Aorta (tissue), 5 donors: ENCODE results near the gene PHKA1. TPM values are rescaled to one million over a fixed set of nuclear protein-coding genes. Genes with fewer than 3 reads are reported as not detected.

Source experiments
- ATAC-seq: fragments of 200-7000 bp; cut with Tn5 transposase; one replicate; pipeline ENCODE4 v1.9.1; 2022; ENCODE audit warnings: moderate library complexity; ENCODE audit not compliant: low FRiP score
- DNase-seq, 2 donors: peaks; one replicate each; pipeline ENCODE4 v3.0.0-alpha.2; 2020
- H3K27ac ChIP-seq, 2 donors: one replicate each; pipeline ENCODE4 v1.5.1; 2013; ENCODE audit warnings: low read length in 2 of 2, mild to moderate bottlenecking in 2 of 2, moderate library complexity in 2 of 2, control low read depth in 1 of 2, inconsistent platforms in 1 of 2, low read depth in 1 of 2
- H3K27me3 ChIP-seq, 2 donors: one replicate each; pipeline ENCODE4 v1.6.1; 2013; ENCODE audit warnings: control low read depth in 1 of 2, low read length in 1 of 2, mild to moderate bottlenecking in 1 of 2, moderate library complexity in 1 of 2; ENCODE audit not compliant: insufficient read depth in 2 of 2, control insufficient read depth in 1 of 2
- H3K36me3 ChIP-seq, 2 donors: one replicate each; pipeline ENCODE4 v1.6.1; 2013; ENCODE audit warnings: control low read depth in 1 of 2, low read length in 1 of 2, mild to moderate bottlenecking in 1 of 2; ENCODE audit not compliant: insufficient read depth in 2 of 2, control insufficient read depth in 1 of 2
- H3K4me1 ChIP-seq, 2 donors: one replicate each; pipeline ENCODE4 v1.6.1; 2013; ENCODE audit warnings: low read length in 2 of 2, control low read depth in 1 of 2, mild to moderate bottlenecking in 1 of 2, moderate library complexity in 1 of 2; ENCODE audit not compliant: insufficient read depth in 2 of 2, control insufficient read depth in 1 of 2
- H3K4me3 ChIP-seq, 2 donors: one replicate each; pipeline ENCODE4 v1.5.1; 2013; ENCODE audit warnings: low read length in 2 of 2, control low read depth in 1 of 2, mild to moderate bottlenecking in 1 of 2
- H3K9me3 ChIP-seq: one replicate; pipeline ENCODE4 v1.6.1; 2013; ENCODE audit warnings: mild to moderate bottlenecking, low read length; ENCODE audit not compliant: control insufficient read depth
- WGBS, 2 donors: extraction: QIAGEN DNeasy Blood & Tissue Kit; methylation state at CpG; one replicate each; pipeline ENCODE4 v1.1.7; 2013; 5-methylcytosine and 5-hydroxymethylcytosine counted together
- intact Hi-C, 2 donors: fragments of 100-400 bp; cut with DNase I; formaldehyde crosslinking; loops; one replicate each; pipeline versions ENCODE4 v1.14.2 to v1.15.0; 2022
- polyA plus RNA-seq, 2 donors: library from polyadenylated mRNA; stranded (reverse); fragments of 200-250 nt; gene quantifications; one replicate each; pipeline ENCODE4 v1.2.3, GENCODE V29; 2013
- total RNA-seq, 2 donors: library from RNA; stranded (reverse); fragmentation: NEBNext Ultra II Directional; extraction: Animal tissue kit (Norgen Biotek cat#: 25700); gene quantifications; one replicate each; pipeline ENCODE4 v1.2.1, GENCODE V29; 2021
- donor health status: healthy with polysubstance abuse.
- donor health status: Bipolar disorder and iron deficiency.
- donor health status: DM: no; HTN: no; CAD: no.
- donor health status: DM: no; HTN: no; CAD: no.
- donor health status: DM: yes; HTN: yes; CAD: no.

Gene PHKA1
- total and polyA plus RNA-seq, 4 donors: 3.0 to 10.6 (median 9.2) TPM

- Histone ChIP-seq H3K27me3 (no peaks in the 10 kb centered on the region), H3K4me3 (no peak overlapping the region), H3K27ac (no peak overlapping the region), H3K36me3 (no peaks in the 10 kb centered on the region), H3K9me3 (no peaks in the 10 kb centered on the region), H3K4me1 (no peaks in the 10 kb centered on the region)
- DNase-seq: no peak
- no peak for ATAC-seq
- intact Hi-C loops: no loop called here
- whole genome bisulfite sequencing, 2 donors: 9 to 29% methylated on average over 1 of the region's 1 CpG
Observed at GRCh38 chrX:72652082-72652481, 62.0 kb downstream of the PHKA1 start.

GRCh38 chrX:72644946-72645345 lies 69.2 kb downstream of the PHKA1 start:
- H3K4me3 ChIP-seq: no peak overlapping the region
- no peaks in the 10 kb centered on the region for H3K36me3 ChIP-seq
- H3K4me1 ChIP-seq: no peaks in the 10 kb centered on the region
- DNase-seq (peak in 1 of 2 donors; percentile 56), ATAC-seq (no peak)
- intact Hi-C loops: no loop called here
- no peak overlapping the region for H3K27ac ChIP-seq
- no peaks in the 10 kb centered on the region for H3K9me3 ChIP-seq
- no peaks in the 10 kb centered on the region for H3K27me3 ChIP-seq
- WGBS, 2 donors: 90 to 96% methylated on average over 2 of the region's 2 CpGs

- intact Hi-C loops: no loop called here
- Histone ChIP-seq H3K4me3 (no peak overlapping the region), H3K36me3 (no peaks in the 10 kb centered on the region), H3K27me3 (no peaks in the 10 kb centered on the region), H3K4me1 (no peaks in the 10 kb centered on the region), H3K9me3 (no peaks in the 10 kb centered on the region), H3K27ac (no peak overlapping the region)
- 67 to 94% methylated on average over 4 of the region's 4 CpGs for WGBS, 2 donors
- DNase-seq (no peak), ATAC-seq (no peak)
Observed at GRCh38 chrX:72641611-72642010, 72.5 kb downstream of the PHKA1 start.

GRCh38 chrX:72635930-72636329 lies 78.2 kb downstream of the PHKA1 start:
- 75 to 82% methylated on average over 1 of the region's 1 CpG for WGBS, 2 donors
- DNase-seq (no peak), ATAC-seq (no peak)
- Histone ChIP-seq H3K9me3 (no peaks in the 10 kb centered on the region), H3K27ac (no peak overlapping the region), H3K4me3 (no peak overlapping the region), H3K4me1 (no peaks in the 10 kb centered on the region), H3K27me3 (no peaks in the 10 kb centered on the region), H3K36me3 (no peaks in the 10 kb centered on the region)
- intact Hi-C loops: no loop called here

- ATAC-seq: no peak
- H3K4me1 ChIP-seq: no peaks in the 10 kb centered on the region
- no peak overlapping the region for H3K27ac ChIP-seq
- no peak overlapping the region for H3K4me3 ChIP-seq
- H3K36me3 ChIP-seq: no peaks in the 10 kb centered on the region
- 3 to 31% methylated on average over 3 of the region's 3 CpGs for WGBS, 2 donors
- no peaks in the 10 kb centered on the region for H3K9me3 ChIP-seq
- no peaks in the 10 kb centered on the region for H3K27me3 ChIP-seq
- intact Hi-C loops: no loop called here
- no peak for DNase-seq
Observed at GRCh38 chrX:72634331-72634730, 79.8 kb downstream of the PHKA1 start.

- intact Hi-C loops: no loop called here
- Histone ChIP-seq H3K9me3 (no peaks in the 10 kb centered on the region), H3K27ac (no peak overlapping the region), H3K36me3 (no peaks in the 10 kb centered on the region), H3K4me1 (no peaks in the 10 kb centered on the region), H3K4me3 (no peak overlapping the region), H3K27me3 (no peaks in the 10 kb centered on the region)
- no peak for DNase-seq
- WGBS, 2 donors: 91 to 94% methylated on average over 1 of the region's 1 CpG
- no peak for ATAC-seq
Observed at GRCh38 chrX:72630185-72630584, 83.9 kb downstream of the PHKA1 start.

- H3K27me3 ChIP-seq: no peaks in the 10 kb centered on the region
- ATAC-seq (no peak), DNase-seq (no peak)
- intact Hi-C loops: no loop called here
- no peak overlapping the region for H3K27ac ChIP-seq
- peaks cover 0 to 5% of the 10 kb centered on the region in 2 donors for H3K4me1 ChIP-seq
- no peak overlapping the region for H3K4me3 ChIP-seq
- no peaks in the 10 kb centered on the region for H3K36me3 ChIP-seq
- no peaks in the 10 kb centered on the region for H3K9me3 ChIP-seq
Observed at GRCh38 chrX:72624194-72624593, 89.9 kb downstream of the PHKA1 start.

- Histone ChIP-seq H3K36me3 (no peaks in the 10 kb centered on the region), H3K9me3 (no peaks in the 10 kb centered on the region), H3K4me3 (no peak overlapping the region), H3K27me3 (no peaks in the 10 kb centered on the region), H3K4me1 (peaks cover 0 to 5% of the 10 kb centered on the region in 2 donors), H3K27ac (peak overlapping the region in 1 of 2 donors; percentile 16)
- intact Hi-C loops: no loop called here
- WGBS, 2 donors: 25 to 45% methylated on average over 4 of the region's 4 CpGs
- no peak for DNase-seq
- no peak for ATAC-seq
Observed at GRCh38 chrX:72621625-72622485, 92.3 kb downstream of the PHKA1 start.

GRCh38 chrX:72621163-72621562 lies 92.9 kb downstream of the PHKA1 start:
- peak overlapping the region; percentile 16 to 92 for H3K27ac ChIP-seq
- WGBS, 2 donors: 24 to 36% methylated on average over 1 of the region's 1 CpG
- no peaks in the 10 kb centered on the region for H3K36me3 ChIP-seq
- ATAC-seq: no peak
- intact Hi-C loops: no loop called here
- H3K4me3 ChIP-seq: no peak overlapping the region
- no peaks in the 10 kb centered on the region for H3K27me3 ChIP-seq
- peaks cover 0 to 5% of the 10 kb centered on the region in 2 donors for H3K4me1 ChIP-seq
- no peaks in the 10 kb centered on the region for H3K9me3 ChIP-seq
- DNase-seq: no peak
